IMR-90 (cell line): ENCODE measurements around the gene BTBD17. TPM values are rescaled to one million over a fixed set of nuclear protein-coding genes. Genes with fewer than 3 reads are reported as not detected.

ENCODE experiments used
- ATAC-seq: fragments of 200-7000 bp; cut with Tn5 transposase; 2 replicates; pipeline ENCODE4 v1.9.1; 2020; ENCODE audit warnings: low read depth, mild to moderate bottlenecking, moderate library complexity
- BruUV-seq: library from RNA; stranded (reverse); fragments of 400-500 nt; replicated peaks from 2 replicates; lab custom pipeline; 2021; lab: Mats Ljungman, UMichigan
- CTCF ChIA-PET: fragments of 300-600 bp; formaldehyde crosslinking; extraction: SDS; loops from one replicate; lab custom pipeline; 2021; ENCODE audit warnings: antibody characterized with exemption; lab: Yijun Ruan, JAX
- POLR2A ChIA-PET: fragments of 300-600 bp; sonication (Branson Sonifier 250); formaldehyde crosslinking; loops from one replicate; lab custom pipeline; 2022; ENCODE audit warnings: antibody characterized with exemption; ENCODE audit not compliant: unreplicated experiment; lab: Charles Lee
- DNase-seq: peaks from one replicate; pipeline ENCODE4 v3.0.0; 2013
- H2AFZ ChIP-seq: replicated peaks from 2 replicates; pipeline ENCODE3; 2013; ENCODE audit warnings: low read length, mild to moderate bottlenecking; ENCODE audit not compliant: poor library complexity
- H2AK5ac ChIP-seq: 2 replicates; pipeline ENCODE4 v1.6.1; 2013; ENCODE audit warnings: low read depth, low read length, inconsistent platforms
- H2AK9ac ChIP-seq: replicated peaks from 2 replicates; pipeline ENCODE3; 2013; ENCODE audit warnings: mild to moderate bottlenecking, low read depth, low read length, moderate library complexity; ENCODE audit not compliant: poor library complexity
- H2BK120ac ChIP-seq: 2 replicates; pipeline ENCODE4 v1.6.1; 2013; ENCODE audit warnings: low read depth, low read length, inconsistent platforms
- H2BK15ac ChIP-seq: 3 replicates; pipeline ENCODE4 v1.6.1; 2013; ENCODE audit warnings: low read depth, low read length, inconsistent platforms
- H2BK20ac ChIP-seq: 2 replicates; pipeline ENCODE4 v1.6.1; 2013; ENCODE audit warnings: low read depth, mild to moderate bottlenecking, inconsistent platforms, low read length, moderate library complexity
- H2BK5ac ChIP-seq: 2 replicates; pipeline ENCODE4 v1.6.1; 2013; ENCODE audit warnings: mild to moderate bottlenecking, low read depth, low read length, inconsistent platforms; ENCODE audit not compliant: poor library complexity, severe bottlenecking
- H3K14ac ChIP-seq: replicated peaks from 2 replicates; pipeline ENCODE4 v1.6.1; 2013; ENCODE audit warnings: low read depth, low read length, inconsistent platforms
- H3K18ac ChIP-seq: 2 replicates; pipeline ENCODE4 v1.6.1; 2013; ENCODE audit warnings: low read depth, low read length, control low read depth
- H3K23ac ChIP-seq: 2 replicates; pipeline ENCODE4 v1.6.1; 2013; ENCODE audit warnings: low read depth, low read length, inconsistent platforms
- H3K27ac ChIP-seq: 2 replicates; pipeline ENCODE4 v1.5.1; 2013; ENCODE audit warnings: mild to moderate bottlenecking, control low read depth, low read length; ENCODE audit not compliant: insufficient read depth
- H3K27me3 ChIP-seq: 2 replicates; pipeline ENCODE4 v1.6.1; 2013; ENCODE audit warnings: low read length; ENCODE audit not compliant: control insufficient read depth, insufficient read depth
- H3K36me3 ChIP-seq: 2 replicates; pipeline ENCODE4 v1.6.1; 2013; ENCODE audit warnings: low read length, mixed read lengths; ENCODE audit not compliant: control insufficient read depth, insufficient read depth
- H3K4ac ChIP-seq: 2 replicates; pipeline ENCODE4 v1.6.1; 2013; ENCODE audit warnings: low read depth, low read length, inconsistent platforms
- H3K4me1 ChIP-seq: 2 replicates; pipeline ENCODE4 v1.6.1; 2013; ENCODE audit warnings: low read length, mixed read lengths; ENCODE audit not compliant: control insufficient read depth, insufficient read depth
- H3K4me2 ChIP-seq: 2 replicates; pipeline ENCODE4 v1.6.1; 2013; ENCODE audit warnings: low read depth, mild to moderate bottlenecking, control low read depth, low read length, moderate library complexity
- H3K4me3 ChIP-seq: 2 replicates; pipeline ENCODE4 v1.5.1; 2013; ENCODE audit warnings: low read depth, mild to moderate bottlenecking, control low read depth, low read length, moderate library complexity; ENCODE audit not compliant: insufficient read depth
- H3K56ac ChIP-seq: 2 replicates; pipeline ENCODE4 v1.6.1; 2013; ENCODE audit warnings: low read length, inconsistent platforms; ENCODE audit not compliant: insufficient read depth; ENCODE audit errors: extremely low read depth
- H3K79me1 ChIP-seq, 2 experiments: 2 replicates each; pipeline ENCODE4 v1.6.1; 2013; ENCODE audit warnings: low read length in 2 of 2, inconsistent platforms in 1 of 2, low read depth in 1 of 2
- H3K9ac ChIP-seq: 2 replicates; pipeline ENCODE4 v1.6.1; 2013; ENCODE audit warnings: low read depth, low read length, control low read depth
- H3K9me1 ChIP-seq: 2 replicates; pipeline ENCODE4 v1.6.1; 2013; ENCODE audit warnings: low read length, inconsistent platforms; ENCODE audit not compliant: insufficient read depth
- H3K9me3 ChIP-seq: 2 replicates; pipeline ENCODE4 v1.6.1; 2013; ENCODE audit warnings: low read length; ENCODE audit not compliant: control insufficient read depth, insufficient read depth
- H4K20me1 ChIP-seq: 2 replicates; pipeline ENCODE4 v1.6.1; 2013; ENCODE audit warnings: low read length, inconsistent platforms; ENCODE audit not compliant: insufficient read depth
- H4K5ac ChIP-seq: 2 replicates; pipeline ENCODE4 v1.6.1; 2013; ENCODE audit warnings: mild to moderate bottlenecking, low read depth, low read length, control low read depth
- H4K8ac ChIP-seq, 2 experiments: 2 replicates each; pipeline ENCODE4 v1.6.1; 2013; ENCODE audit warnings: low read depth in 2 of 2, low read length in 2 of 2, control low read depth in 1 of 2, inconsistent platforms in 1 of 2
- H4K91ac ChIP-seq: 2 replicates; pipeline ENCODE4 v1.6.1; 2013; ENCODE audit warnings: low read depth, low read length, inconsistent platforms; ENCODE audit not compliant: insufficient read depth
- BHLHE40 ChIP-seq: fragments of 150-350 bp; IDR thresholded peaks from 2 replicates; pipeline ENCODE4 v1.6.1; 2016; ENCODE audit warnings: mild to moderate bottlenecking, low read depth, low read length
- CEBPB ChIP-seq: IDR thresholded peaks from 2 replicates; pipeline ENCODE4 v1.6.1; 2012; ENCODE audit warnings: low read depth, low read length, improper control_type of control experiment
- CHD1 ChIP-seq: IDR thresholded peaks from 2 replicates; pipeline ENCODE4 v1.6.1; 2012; ENCODE audit warnings: low read depth, low read length, improper control_type of control experiment
- FOS ChIP-seq: fragments of 150-350 bp; IDR thresholded peaks from 2 replicates; pipeline ENCODE4 v1.6.1; 2016; ENCODE audit warnings: low read depth, low read length
- MAFK ChIP-seq: IDR thresholded peaks from 2 replicates; pipeline ENCODE4 v1.6.1; 2012; ENCODE audit warnings: low read depth, low read length, improper control_type of control experiment
- MAZ ChIP-seq: IDR thresholded peaks from 2 replicates; pipeline ENCODE4 v1.6.1; 2012; ENCODE audit warnings: low read depth, mild to moderate bottlenecking, low read length, improper control_type of control experiment, moderate library complexity, borderline replicate concordance
- MXI1 ChIP-seq: IDR thresholded peaks from 2 replicates; pipeline ENCODE4 v1.6.1; 2012; ENCODE audit warnings: low read depth, mild to moderate bottlenecking, low read length, moderate library complexity, borderline replicate concordance
- NFE2L2 ChIP-seq: fragments of 150-350 bp; IDR thresholded peaks from 2 replicates; pipeline ENCODE4 v1.6.1; 2016; ENCODE audit warnings: low read depth, mild to moderate bottlenecking, low read length
- POLR2A ChIP-seq: IDR thresholded peaks from 2 replicates; pipeline ENCODE4 v1.6.1; 2012; ENCODE audit warnings: mild to moderate bottlenecking, low read depth, low read length
- RAD21 ChIP-seq: IDR thresholded peaks from 2 replicates; pipeline ENCODE4 v1.6.1; 2012; ENCODE audit warnings: low read length, improper control_type of control experiment
- RCOR1 ChIP-seq: IDR thresholded peaks from 2 replicates; pipeline ENCODE4 v1.6.1; 2012; ENCODE audit warnings: mild to moderate bottlenecking, low read length, improper control_type of control experiment; ENCODE audit not compliant: insufficient replicate concordance
- RFX5 ChIP-seq: IDR thresholded peaks from 2 replicates; pipeline ENCODE4 v1.8.0; 2012; ENCODE audit warnings: low read depth, mild to moderate bottlenecking, low read length, moderate library complexity
- SMC3 ChIP-seq: fragments of 150-350 bp; IDR thresholded peaks from 2 replicates; pipeline ENCODE4 v1.6.1; 2016; ENCODE audit warnings: low read depth, mild to moderate bottlenecking, antibody characterized with exemption, low read length, moderate library complexity
- whole genome bisulfite sequencing, 2 experiments: methylation state at CpG; one replicate each; pipeline versions ENCODE4 v1.1.5 to v1.1.7; 2013; ENCODE audit warnings: missing lambda C conversion rate in 2 of 2; ENCODE audit not compliant: insufficient read length in 1 of 2; ENCODE audit errors: extremely low coverage in 2 of 2; 5-methylcytosine and 5-hydroxymethylcytosine counted together
- dilution Hi-C: fragments of 300-500 bp; cut with HindIII; formaldehyde crosslinking; loops from one replicate; pipeline ENCODE4 v1.14.3; 2018; ENCODE audit warnings: low sequenced_read_pairs; ENCODE audit not compliant: unreplicated experiment
- in situ Hi-C: fragments of 300-500 bp; cut with MboI; formaldehyde crosslinking; loops from 3 replicates; pipeline ENCODE4 v1.14.3; 2019; ENCODE audit warnings: low sequenced_read_pairs, inconsistent platforms, mixed read lengths
- intact Hi-C: fragments of 100-400 bp; cut with micrococcal nuclease; formaldehyde crosslinking; loops from 2 replicates; pipeline ENCODE4 v1.10.0; 2022
- polyA plus RNA-seq, 3 experiments: library from polyadenylated mRNA; depleted of rRNA; stranded (reverse); fragments of >200 nt; gene quantifications; 2 replicates each; pipeline ENCODE4 v1.2.3, GENCODE V29; 2012; ENCODE audit warnings: low replicate concordance in 1 of 3
- total RNA-seq: library from RNA; depleted of rRNA; stranded (reverse); fragments of >200 nt; gene quantifications from 2 replicates; pipeline ENCODE4 v1.2.3, GENCODE V29; 2012
- TF ChIP-seq, protein P1 (sequence below): fragments of 150-350 bp; IDR thresholded peaks from 2 replicates; pipeline ENCODE4 v1.6.1; 2017; ENCODE audit warnings: mild to moderate bottlenecking, antibody characterized with exemption, low read length, low read depth
- TF ChIP-seq, protein P2 (sequence below): conservative IDR thresholded peaks from 2 replicates; pipeline ENCODE4 v1.5.1; 2012; ENCODE audit warnings: mild to moderate bottlenecking, low read depth, low read length, improper control_type of control experiment
- TF ChIP-seq, protein P3 (sequence below): fragments of 150-350 bp; IDR thresholded peaks from 2 replicates; pipeline ENCODE4 v1.6.1; 2016; ENCODE audit warnings: low read depth, mild to moderate bottlenecking, low read length, moderate library complexity, borderline replicate concordance

BTBD17 gene
- total and polyA plus RNA-seq, 2 of the 4 experiments (the other 2 are of a cell fraction), result not detected

DNA sequence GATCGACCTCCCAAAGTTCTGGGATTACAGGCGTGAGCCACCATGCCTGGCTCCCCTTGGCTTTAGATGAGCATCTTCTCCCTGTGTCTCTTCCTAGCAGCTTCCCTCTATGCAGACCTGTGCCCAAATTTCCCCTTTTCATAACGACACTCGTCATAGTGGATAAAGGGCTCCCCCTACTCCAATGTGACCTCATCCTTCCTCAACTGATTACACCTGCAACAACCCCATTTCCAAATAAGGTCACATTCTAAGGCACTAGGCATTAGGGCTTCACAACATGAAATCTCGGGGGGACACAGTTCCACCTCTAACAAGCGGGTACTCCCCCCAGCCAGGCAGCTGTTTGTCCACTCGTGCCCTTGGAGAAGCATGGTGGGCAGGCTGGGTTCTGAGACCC, 25.4 kb downstream of the BTBD17 start:
- Histone ChIP-seq H3K9me1 (no peaks in the 10 kb centered on the region), H4K5ac (no peak overlapping the region), H3K23ac (no peak overlapping the region), H3K9ac (no peak overlapping the region), H3K27ac (no peak overlapping the region), H2AFZ (no peak overlapping the region), H3K14ac (no peak overlapping the region), H3K4me1 (no peaks in the 10 kb centered on the region), H3K18ac (no peak overlapping the region), H2BK15ac (no peak overlapping the region), H2AK5ac (no peak overlapping the region), H3K4me3 (no peak overlapping the region), H4K91ac (no peak overlapping the region), H3K56ac (no peak overlapping the region), H3K79me1 (no peaks in the 10 kb centered on the region), H2BK20ac (no peak overlapping the region), H3K9me3 (no peaks in the 10 kb centered on the region), H2BK5ac (no peak overlapping the region), H4K20me1 (no peaks in the 10 kb centered on the region), H3K4ac (no peak overlapping the region), H3K27me3 (no peaks in the 10 kb centered on the region), H2BK120ac (no peak overlapping the region), H3K36me3 (no peaks in the 10 kb centered on the region), H4K8ac (no peak overlapping the region), H2AK9ac (no peak overlapping the region), H3K4me2 (no peak overlapping the region)
- 83% methylated on average over 1 of the region's 7 CpGs; no CpG with 5 or more reads in 1 of the 2 experiments for WGBS, 2 experiments
- in situ Hi-C loops, result no loop called here
- no TSS peak for BruUV-seq
- intact Hi-C loops, result no loop called here
- ChIA-PET CTCF (no interaction called here), POLR2A (no interaction called here)
- dilution Hi-C loops, result no loop called here
- TF ChIP-seq NFE2L2, result no peak
- no peak for TF ChIP-seq MXI1
- TF ChIP-seq RAD21, result no peak
- TF ChIP-seq MAZ, result no peak
- no peak for TF ChIP-seq RCOR1
- no peak for TF ChIP-seq RFX5
- TF ChIP-seq BHLHE40, result no peak
- TF ChIP-seq POLR2A, result no peak
- no peak for TF ChIP-seq FOS
- TF ChIP-seq, protein P1, sequence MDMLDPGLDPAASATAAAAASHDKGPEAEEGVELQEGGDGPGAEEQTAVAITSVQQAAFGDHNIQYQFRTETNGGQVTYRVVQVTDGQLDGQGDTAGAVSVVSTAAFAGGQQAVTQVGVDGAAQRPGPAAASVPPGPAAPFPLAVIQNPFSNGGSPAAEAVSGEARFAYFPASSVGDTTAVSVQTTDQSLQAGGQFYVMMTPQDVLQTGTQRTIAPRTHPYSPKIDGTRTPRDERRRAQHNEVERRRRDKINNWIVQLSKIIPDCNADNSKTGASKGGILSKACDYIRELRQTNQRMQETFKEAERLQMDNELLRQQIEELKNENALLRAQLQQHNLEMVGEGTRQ, result no peak
- no peak for TF ChIP-seq MAFK
- TF ChIP-seq, protein P2, sequence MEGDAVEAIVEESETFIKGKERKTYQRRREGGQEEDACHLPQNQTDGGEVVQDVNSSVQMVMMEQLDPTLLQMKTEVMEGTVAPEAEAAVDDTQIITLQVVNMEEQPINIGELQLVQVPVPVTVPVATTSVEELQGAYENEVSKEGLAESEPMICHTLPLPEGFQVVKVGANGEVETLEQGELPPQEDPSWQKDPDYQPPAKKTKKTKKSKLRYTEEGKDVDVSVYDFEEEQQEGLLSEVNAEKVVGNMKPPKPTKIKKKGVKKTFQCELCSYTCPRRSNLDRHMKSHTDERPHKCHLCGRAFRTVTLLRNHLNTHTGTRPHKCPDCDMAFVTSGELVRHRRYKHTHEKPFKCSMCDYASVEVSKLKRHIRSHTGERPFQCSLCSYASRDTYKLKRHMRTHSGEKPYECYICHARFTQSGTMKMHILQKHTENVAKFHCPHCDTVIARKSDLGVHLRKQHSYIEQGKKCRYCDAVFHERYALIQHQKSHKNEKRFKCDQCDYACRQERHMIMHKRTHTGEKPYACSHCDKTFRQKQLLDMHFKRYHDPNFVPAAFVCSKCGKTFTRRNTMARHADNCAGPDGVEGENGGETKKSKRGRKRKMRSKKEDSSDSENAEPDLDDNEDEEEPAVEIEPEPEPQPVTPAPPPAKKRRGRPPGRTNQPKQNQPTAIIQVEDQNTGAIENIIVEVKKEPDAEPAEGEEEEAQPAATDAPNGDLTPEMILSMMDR, result no peak
- TF ChIP-seq CEBPB, result no peak
- no peak for TF ChIP-seq SMC3
- TF ChIP-seq, protein P3, sequence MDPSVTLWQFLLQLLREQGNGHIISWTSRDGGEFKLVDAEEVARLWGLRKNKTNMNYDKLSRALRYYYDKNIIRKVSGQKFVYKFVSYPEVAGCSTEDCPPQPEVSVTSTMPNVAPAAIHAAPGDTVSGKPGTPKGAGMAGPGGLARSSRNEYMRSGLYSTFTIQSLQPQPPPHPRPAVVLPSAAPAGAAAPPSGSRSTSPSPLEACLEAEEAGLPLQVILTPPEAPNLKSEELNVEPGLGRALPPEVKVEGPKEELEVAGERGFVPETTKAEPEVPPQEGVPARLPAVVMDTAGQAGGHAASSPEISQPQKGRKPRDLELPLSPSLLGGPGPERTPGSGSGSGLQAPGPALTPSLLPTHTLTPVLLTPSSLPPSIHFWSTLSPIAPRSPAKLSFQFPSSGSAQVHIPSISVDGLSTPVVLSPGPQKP, result no peak
- TF ChIP-seq CHD1, result no peak
- no peak for ATAC-seq
- DNase-seq, result no peak
